Inflammatory macrophage (primary cell): ENCODE results near the gene JADE2.
"Not testable (repeated sequence)": the region's sequence is repeated elsewhere in the genome, so short reads cannot be mapped to it uniquely, and the experiment has no call there.

Source experiments
- DNase-seq, 2 donors: peaks; one replicate each; pipeline ENCODE4 v3.0.0-alpha.2; 2020 to 2022

The JADE2 gene

DNA sequence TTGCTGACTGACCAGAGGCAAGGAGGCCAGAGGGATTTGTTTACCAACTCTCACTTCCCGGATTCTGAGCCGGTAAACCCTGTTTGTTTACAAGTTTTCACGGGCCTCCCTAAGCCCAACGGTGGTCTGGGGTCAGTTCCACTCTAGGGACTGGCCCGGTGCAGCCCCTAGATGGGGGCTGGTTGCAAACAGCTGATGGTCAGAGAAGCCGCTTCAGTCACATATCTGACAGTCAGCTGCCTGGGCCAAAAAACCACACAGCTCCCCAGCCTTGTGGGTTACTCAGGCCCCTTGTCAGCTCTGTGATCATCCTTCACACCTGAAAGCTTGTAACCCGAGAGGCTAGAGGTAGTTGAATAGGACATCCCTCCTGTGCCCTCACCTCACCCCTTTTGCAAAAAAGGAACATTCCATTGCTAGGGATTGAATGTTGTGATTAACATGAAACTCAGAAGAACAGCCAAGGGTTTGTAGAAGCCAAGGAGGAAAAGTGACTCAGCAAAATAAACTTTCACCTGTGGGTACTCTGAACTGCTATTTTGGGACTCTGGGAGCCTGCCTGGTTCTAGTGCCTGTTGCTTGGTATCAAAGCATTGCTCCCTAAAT lies 66.8 kb downstream of the JADE2 start:
- no peak for DNase-seq

DNA sequence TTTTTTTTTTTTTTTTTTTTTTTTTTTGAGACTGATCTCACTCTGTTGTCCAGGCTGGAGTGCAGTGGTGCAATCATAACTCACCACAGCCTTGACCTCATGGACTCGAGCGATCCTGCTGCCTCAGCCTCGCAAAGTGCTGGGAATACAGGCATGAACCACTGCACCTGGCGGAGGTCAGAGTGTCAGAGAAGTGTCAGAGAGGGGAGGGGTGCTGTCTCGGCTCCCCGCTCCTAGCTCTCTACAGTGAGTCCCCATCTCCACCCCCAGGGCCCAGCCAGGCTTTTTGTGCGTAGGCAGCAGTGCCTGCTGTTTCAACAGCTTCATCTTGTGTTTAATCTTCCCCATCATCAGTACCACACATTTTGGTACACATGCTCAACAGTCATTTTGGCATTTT lies 68.9 kb downstream of the JADE2 start:
- no peak for DNase-seq

DNA sequence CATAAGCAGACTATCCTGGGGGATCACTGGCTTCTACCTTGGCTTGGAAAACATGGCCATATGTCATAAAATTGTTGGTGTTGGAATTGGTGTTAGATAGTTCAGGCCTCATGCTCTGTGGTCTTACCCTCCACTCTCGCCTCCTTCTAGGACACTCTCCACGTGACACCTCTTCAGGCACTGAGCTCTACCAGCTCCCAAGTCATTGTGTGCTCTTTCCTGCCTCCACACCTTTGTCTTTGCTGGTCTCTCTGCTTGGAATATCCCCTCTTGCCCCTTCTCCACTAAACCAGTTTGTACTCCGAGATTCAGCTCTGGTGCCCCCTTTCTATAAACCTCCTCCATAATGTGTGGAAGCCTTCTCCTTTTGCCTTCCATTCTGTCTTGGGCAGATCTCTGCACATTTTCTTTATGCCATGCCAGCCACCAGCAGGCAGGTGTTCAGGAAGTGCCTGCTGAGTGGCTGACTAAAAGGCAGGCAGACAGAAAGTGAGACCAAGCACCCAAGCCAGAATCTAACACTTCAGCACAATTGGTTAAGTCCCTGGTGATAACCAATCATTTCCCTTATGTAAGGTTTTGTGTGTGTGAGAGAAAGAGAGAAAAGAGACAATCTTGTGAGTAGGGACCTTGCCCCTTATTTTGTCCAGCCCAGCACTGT lies 69.5 kb downstream of the JADE2 start:
- no peak for DNase-seq

DNA sequence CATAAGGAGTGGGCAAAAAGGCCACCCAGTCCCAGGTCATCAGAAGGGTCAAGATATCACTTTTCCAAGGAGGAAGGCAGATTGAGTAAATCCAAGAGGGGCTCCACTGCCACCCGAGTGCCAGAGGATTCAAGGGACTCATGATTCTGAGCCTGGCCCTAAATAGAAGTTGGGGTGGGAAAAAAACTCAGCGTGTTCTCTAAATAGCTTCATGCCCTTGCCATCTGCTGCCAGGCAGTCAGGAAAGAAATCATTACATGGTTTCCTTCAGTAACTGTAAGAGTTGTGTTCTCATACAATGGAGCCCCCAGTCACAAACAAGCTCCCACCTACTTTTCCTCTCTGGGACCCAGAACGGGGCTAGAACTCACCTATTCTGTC lies 70.0 kb downstream of the JADE2 start:
- DNase-seq, result no peak

DNA sequence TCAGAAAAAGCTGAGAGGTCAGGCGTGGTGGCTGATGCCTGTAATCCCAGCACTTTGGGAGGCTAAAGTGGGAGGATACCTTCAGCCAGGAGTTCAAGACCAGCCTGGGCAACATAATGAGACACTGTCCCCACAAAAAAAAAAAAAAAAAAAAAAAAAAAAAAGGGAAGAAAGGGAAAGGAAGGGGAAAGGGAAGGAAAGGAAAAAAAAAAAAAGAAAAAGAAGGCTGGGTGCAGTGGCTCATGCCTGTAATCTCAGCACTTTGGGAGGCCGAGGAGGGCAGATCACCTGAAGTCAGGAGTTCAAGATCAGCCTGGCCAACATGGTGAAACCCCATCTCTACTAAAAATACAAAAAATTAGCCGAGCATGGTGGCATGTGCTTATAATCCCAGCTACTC lies 74.3 kb downstream of the JADE2 start:
- DNase-seq, result not testable (repeated sequence)

DNA sequence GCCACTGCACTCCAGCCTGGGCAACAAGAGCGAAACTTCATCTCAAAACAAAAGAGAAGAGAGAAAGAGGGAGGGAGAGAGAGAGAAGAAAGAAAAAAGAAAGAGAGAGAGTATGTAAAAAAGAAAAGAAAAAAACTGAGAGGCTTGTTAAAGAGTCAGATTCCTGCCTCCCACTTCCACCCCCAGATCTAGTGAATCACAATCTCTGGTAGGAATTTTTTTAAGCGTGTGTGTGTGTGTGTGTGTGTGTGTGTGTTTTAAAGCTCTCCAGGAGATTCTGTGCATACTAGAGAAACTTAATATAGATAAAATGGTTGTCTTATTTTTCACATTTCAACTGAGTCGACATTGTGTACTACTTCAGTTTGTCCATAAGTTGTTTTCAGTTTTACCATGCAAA lies 75.1 kb downstream of the JADE2 start:
- no peak for DNase-seq

DNA sequence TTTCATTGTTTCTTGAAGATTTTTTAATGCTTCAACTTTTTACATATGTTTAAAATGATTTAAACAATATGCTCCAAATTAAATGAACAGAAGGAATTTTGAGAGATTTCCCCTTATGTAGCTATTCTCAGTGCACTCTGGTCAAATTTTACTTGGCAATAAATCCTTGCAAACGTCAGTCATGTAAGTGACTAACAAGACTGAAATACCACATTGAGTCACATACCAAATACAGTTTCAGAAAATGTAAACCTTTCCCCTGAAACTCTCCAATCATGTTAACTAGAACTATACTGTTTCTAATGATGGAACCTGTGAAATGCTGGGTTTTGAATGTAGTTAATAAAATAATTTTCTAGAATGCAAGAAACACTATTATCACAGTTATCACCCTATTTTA lies 77.6 kb downstream of the JADE2 start:
- no peak for DNase-seq

DNA sequence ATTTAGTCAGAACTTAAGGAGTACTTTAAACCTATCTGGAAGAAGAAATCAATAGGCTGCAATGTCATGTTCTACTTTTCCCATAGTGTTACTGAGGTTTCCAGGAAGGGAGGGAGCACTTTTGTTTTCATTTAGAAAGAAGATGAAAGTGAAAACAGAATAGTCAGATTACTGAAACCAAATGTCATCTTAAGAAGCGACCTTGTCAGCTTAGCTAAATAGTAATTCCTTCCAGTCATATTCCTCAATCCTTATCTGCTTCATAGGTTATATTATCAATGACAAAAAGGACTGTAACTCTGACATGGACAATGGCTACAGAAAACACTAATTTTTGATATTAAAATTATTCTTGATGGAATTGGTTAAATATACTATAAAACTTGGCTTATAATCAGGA lies 79.4 kb downstream of the JADE2 start:
- no peak for DNase-seq

DNA sequence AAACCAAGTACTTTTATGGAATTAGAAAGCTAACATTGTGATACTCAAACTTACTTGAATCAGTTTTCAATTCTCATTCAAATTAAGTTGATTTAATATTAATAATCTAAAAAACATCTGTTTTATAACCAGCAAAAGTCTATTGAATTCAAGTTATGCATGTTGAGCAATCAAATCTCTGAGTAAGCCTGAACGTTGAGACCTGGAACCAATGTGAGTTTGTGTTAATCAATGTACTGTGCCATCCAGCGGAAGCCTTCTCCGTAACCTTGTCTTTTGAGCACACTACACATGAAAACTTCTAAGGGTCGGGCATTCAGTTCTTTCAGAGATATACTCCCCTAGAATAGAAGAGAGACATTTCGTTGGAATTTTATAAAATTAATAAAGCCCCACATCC lies 81.3 kb downstream of the JADE2 start:
- no peak for DNase-seq

DNA sequence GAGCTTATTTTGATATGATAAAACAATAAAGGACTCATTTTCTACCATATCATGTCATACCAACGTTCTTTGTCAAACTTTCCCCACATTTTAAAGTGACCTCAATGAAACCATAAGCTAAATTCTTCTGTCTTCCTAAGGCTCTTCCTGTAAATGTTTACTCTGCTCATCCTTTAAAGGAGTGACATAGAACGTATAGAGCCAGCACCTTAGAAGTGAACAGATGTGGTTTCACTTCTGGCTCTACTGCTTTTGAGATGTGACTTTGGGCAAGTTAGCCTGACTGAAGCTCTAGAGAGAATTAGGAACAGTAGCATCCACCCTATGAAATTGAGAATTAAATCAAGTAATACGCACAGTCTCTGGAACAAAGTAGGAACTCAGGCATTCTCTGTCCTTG lies 83.1 kb downstream of the JADE2 start:
- DNase-seq, result no peak

DNA sequence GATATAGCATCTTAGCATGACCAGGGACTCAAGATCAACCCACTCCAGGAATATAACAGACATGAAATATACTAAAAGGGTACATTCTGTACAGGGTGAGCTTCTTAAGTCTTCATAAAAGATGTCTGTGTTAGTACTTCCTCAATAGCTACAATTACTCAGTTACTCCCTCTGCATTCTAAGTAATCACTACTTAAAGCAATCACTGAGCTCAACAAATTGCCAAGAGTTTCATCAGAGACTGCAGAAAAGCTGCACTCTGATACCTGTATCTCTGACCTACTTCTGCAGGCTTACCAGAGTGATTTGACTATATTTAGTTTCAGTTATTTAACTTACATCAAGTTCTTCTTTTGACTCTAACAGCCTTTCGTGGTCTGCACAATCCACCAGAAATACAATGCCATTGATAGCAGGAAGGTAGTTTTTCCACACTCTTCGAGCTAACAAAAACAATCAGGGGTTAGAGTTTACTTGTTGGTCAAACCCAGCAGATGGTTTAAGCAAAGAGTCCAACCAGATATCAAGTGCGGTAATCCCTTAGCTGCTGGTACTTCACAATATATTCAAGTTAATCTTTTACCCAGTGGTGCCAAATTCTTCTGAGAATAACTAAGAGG lies 83.9 kb downstream of the JADE2 start:
- no peak for DNase-seq

DNA sequence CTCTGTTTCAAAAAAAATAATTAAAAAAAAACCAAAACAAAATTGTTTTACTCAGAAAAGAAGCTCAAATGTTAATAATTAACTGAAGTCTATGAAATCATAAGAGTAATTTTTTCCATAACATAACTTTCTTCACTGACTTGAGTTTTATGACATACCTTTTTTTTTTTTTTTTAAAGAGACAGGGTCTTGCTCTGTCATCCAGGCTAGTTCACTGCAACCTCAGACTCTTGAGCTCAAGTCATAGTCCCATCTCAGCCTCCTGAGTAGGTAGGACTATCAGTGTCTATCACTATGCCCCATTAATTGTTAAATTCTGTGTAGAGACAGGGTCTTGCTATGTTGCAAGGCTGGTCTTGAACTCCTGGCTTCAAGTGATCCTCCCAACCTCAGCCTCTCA lies 85.3 kb downstream of the JADE2 start:
- no peak for DNase-seq

DNA sequence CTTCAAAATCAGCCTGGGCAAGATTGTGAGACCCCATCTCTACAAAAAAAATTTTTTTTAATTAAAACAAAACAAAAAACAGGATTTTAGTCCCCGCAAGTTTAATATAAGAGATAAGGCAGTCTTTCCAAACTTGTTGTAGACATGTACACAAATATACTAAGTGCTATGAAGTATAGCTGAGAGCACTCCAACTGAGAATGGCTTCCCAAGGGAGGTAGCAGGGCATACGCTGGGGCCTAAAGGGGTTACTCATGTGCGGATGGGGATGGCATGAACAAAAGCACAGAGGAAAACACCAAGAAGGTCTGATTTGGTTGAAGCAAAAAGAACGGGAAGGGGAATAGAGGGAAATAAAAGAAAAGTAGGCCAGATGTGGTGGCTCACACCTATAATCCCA lies 86.0 kb downstream of the JADE2 start:
- DNase-seq, result no peak

DNA sequence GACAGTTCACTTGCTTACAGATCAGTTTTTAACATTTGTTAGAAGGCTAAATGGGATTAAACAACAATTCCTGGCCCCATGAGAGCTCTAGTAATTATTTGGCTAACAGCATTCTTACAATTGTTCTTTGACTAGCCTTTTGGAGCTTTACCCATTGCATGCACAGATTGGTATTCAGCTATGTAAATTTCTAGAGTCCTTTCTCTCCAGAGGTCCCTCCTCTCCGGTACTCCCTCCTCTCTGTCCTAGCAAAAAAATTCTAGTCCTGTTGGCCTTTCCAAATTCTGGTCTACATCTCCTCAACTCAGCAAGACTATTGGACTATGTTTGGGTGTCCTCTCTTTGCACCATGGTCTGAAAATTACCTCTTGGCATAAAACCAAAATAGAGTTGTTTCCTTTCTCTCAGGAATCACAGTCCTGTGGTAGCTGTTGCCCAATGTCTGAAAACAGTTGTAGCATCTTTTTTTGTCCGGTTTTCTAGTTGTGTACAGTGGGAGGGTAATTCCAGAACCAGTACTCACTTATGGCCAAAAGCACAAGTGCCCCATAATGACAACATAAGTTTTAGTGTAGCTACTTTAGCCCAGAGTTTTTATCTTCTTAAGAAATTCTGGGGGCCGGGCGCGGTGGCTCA lies 89.1 kb downstream of the JADE2 start:
- DNase-seq, result no peak

DNA sequence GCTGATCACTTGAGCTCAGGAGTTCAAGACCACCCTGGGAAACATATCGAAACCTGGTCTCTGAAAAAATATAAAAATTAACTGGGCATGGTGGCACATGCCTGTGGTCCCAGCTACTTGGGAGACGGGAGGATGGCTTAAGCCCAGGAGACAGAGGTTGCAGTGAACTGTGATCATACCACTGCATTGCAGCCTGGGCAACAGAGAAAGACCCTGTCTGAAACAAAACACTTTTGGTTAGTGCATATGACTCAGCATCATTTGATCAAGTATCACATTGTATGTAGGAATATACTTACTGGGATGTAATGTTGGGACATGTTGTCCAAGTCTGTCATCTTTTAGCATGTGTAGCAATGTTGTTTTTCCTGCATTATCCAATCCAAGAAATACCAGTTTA lies 95.2 kb downstream of the JADE2 start:
- no peak for DNase-seq

DNA sequence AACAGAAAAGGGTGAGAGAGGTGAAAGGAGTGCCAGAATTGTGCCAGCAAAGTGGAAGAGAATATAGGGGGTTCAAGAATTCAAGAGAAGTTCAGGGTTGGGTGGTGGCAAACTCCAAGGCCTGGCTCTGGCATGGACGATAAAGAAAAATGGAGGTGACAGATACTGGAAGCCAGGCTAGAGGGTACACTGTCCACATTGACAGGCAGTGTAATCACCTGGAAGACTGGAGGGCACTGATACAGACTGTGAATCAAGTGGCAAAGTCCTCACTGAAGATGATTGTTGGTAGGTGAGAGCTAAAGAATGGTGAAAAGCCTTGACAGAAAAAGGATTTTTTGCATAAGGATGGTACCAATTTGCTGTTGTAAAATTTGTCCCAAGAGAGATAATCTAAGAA lies 100.1 kb downstream of the JADE2 start:
- no peak for DNase-seq

DNA sequence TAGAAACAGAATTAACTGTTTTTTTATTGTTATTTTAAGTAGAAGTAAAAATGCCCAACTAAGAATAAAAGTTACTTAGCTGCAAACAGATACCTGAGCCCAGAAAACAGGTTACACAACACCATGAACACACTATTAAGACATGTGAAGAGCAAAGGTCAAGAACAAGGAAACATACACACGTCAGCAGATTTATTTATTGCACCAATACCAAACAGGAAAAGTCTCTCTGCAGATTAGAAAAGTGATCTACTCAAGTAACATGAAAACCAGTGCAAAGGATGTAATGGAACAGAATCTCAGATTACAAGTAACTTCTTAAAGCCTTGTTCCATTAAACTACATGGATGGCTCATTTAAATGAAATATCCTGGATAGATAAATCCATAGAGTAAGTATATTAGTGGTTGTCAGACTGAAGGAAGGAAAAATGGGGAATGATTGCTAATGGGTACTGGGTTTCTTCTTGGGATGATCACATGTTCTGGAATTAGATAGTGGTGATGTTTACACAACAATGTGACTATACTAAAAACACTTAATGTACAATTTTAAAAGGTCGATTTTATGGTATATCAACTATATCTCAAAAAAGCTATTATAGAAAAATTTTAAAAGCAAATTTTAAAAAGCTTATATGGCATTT lies 101.0 kb downstream of the JADE2 start:
- peak; percentile 13 to 48 for DNase-seq
